Stimulated activated naive CD8-positive, alpha-beta T cell treated with anti-CD3 and anti-CD28 coated beads, Interleukin-15, Interleukin-2, amounts not matched to agents 100 ng/mL and 50 ng/mL, for 24 hours (primary cell): ENCODE data around the gene PRR7.

Experiments used
- H3K27ac Mint-ChIP-seq: one replicate; pipeline ENCODE4 v1.8.0; 2021; ENCODE audit warnings: mild to moderate bottlenecking, mixed read lengths
- H3K27me3 Mint-ChIP-seq: one replicate; pipeline ENCODE4 v1.8.0; 2021; ENCODE audit warnings: mixed read lengths
- H3K36me3 Mint-ChIP-seq: one replicate; pipeline ENCODE4 v1.8.0; 2021; ENCODE audit warnings: low read depth, mixed read lengths
- H3K4me1 Mint-ChIP-seq: one replicate; pipeline ENCODE4 v1.8.0; 2021; ENCODE audit warnings: low read depth, mixed read lengths
- H3K4me3 Mint-ChIP-seq: one replicate; pipeline ENCODE4 v1.8.0; 2021; ENCODE audit warnings: mild to moderate bottlenecking, mixed read lengths
- H3K9me3 Mint-ChIP-seq: one replicate; pipeline ENCODE4 v1.8.0; 2021; ENCODE audit warnings: mixed read lengths

Gene PRR7

DNA sequence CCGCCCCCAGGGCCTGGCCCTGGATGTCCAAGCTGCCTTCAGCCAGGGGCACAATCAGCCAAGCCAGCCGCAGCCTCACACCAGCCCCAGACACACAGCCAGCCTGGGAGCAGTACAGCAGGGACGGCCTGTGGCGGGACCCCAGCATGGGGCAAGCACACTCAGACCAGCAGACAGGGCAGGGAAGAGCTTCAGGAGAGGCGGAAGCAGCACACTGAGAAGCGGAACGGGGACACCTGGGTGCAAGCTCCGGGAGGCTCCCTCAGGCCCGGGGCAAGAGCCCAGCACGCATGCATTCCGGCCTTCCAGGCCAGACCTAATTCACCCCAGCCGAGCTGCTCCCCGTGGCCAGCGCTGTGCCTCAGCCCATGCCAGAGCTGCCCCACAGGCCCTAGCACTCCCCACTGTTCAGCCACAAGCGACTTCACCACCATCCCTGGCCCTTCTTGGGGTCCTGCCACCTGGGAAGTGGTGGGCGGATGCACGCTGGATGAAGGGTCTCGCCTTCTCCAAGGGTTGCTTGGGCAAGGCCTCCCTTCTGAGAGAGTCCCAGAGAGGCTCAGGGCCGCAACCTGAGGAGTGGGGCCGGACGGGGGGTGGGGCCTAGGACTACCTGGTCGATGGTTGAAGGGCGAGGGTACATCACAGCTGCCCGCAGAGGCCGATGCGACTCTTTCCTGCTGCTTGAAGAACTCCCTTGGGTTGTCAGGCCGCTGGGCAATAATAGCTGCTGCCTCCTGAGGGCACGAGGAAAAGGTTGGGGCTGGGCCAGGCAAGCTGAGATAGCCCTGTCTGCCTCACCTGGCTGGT is 13.4 kb downstream of the PRR7 start:
- no peaks in the 10 kb centered on the region for H3K27me3 Mint-ChIP-seq
- H3K27ac Mint-ChIP-seq = no peak overlapping the region
- H3K36me3 Mint-ChIP-seq = peaks cover 19% of the 10 kb centered on the region
- no peak overlapping the region for H3K4me3 Mint-ChIP-seq
- no peaks in the 10 kb centered on the region for H3K9me3 Mint-ChIP-seq
- peaks cover 26% of the 10 kb centered on the region for H3K4me1 Mint-ChIP-seq

DNA sequence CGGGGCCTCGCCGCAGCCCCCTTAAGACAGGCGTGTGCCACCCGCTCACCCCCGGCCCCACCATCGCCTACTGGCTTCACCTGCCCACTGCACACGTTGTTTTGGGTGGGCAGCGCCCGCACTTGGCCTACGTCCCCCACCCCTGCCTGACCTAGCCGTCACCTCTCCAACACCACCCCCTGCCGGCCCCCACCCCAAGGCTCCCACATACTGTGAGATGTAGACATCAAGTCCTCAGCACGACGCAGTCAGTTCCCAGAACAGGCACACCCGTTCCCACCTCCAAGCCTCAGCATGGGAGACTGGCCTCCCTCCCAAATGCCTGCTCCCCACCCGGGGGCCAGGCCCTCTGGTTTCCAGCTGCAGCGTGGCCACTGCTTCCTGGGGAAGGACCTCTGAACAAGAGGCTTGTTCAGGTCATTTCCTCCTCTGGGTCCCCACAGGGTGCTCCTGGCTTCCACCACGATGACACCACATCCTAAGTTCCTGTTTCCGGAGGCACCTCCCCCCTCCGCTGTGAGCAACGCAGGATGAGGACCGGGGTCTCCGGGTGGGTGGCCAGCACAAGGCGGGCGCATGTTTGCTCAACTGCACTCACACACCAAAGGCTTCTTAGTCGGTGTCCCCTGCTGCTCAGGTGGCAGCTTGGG is 15.5 kb downstream of the PRR7 start:
- Mint-ChIP-seq H3K36me3 (peaks cover 29% of the 10 kb centered on the region), H3K27me3 (no peaks in the 10 kb centered on the region), H3K4me1 (peaks cover 16% of the 10 kb centered on the region), H3K4me3 (no peak overlapping the region), H3K9me3 (no peaks in the 10 kb centered on the region), H3K27ac (peak overlapping the region; percentile 59)

DNA sequence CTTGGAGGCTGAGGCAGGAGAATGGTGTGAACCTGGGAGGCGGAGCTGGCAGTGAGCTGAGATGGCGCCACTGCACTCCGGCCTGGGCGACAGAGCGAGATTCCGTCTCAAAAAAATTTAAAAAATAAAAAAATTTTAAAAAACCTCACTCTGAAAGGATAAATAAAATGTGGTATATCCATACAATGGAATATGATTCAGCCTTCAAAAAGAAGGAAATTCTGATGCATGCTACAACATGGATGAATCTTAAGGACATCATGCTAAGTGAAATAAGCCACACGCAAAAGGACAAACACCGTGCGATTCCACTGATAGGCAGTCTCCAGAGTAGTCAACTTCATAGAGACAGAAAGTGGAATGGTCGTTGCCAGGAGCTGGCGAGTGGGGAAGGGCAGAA is 18.4 kb downstream of the PRR7 start:
- Mint-ChIP-seq H3K4me3 (no peak overlapping the region), H3K36me3 (peaks cover 35% of the 10 kb centered on the region)

GRCh38 chr5:177466861-177467260 is 20.2 kb downstream of the PRR7 start:
- Mint-ChIP-seq H3K9me3 (no peaks in the 10 kb centered on the region), H3K27me3 (no peaks in the 10 kb centered on the region), H3K4me3 (no peak overlapping the region), H3K27ac (no peak overlapping the region), H3K36me3 (peaks cover 29% of the 10 kb centered on the region), H3K4me1 (peaks cover 29% of the 10 kb centered on the region)

More for the DNA sequence above, 18.4 kb downstream of the PRR7 start:
- peaks cover 13% of the 10 kb centered on the region for H3K4me1 Mint-ChIP-seq
- no peaks in the 10 kb centered on the region for H3K27me3 Mint-ChIP-seq
- no peak overlapping the region for H3K27ac Mint-ChIP-seq
- no peaks in the 10 kb centered on the region for H3K9me3 Mint-ChIP-seq

DNA sequence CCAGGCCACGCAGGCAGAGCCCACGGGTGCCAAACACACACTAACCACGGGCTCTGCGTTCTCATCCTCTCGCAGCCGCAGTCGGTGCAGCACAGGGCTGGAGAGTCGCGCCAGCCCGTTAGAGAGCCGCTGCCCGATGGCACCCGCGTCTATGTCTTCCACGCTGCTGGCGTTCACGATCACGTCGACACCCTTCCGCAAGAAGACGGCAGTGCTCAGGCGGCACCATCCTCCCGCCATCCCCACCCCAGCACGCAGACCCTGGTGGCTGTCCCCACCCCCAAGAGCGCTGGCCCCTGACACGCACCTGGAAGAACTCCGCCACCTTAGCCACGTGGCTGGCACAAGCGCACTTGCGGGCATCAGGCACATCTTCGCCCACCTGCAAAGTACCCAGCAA is 20.8 kb downstream of the PRR7 start:
- no peak overlapping the region for H3K27ac Mint-ChIP-seq

DNA sequence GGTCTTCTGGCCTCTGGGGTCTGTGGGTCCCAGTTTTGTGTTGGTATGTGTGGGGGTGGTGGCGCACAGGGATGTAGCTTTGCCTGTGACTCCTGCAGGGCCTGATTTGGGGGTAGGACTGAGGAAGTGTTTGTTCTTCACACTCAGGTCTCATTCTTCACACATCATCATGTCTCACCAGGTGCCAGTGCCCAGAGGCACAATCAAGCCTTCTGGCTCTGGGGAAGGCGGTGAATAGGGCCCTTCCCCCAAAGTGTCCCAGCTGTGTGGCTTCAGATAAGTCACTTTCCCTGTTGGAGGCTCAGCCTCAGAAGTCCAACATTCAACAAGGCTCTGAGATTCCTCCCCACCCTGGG is 21.7 kb downstream of the PRR7 start:
- Mint-ChIP-seq H3K27ac (no peak overlapping the region), H3K9me3 (no peaks in the 10 kb centered on the region), H3K27me3 (no peaks in the 10 kb centered on the region), H3K4me1 (peaks cover 21% of the 10 kb centered on the region), H3K36me3 (peaks cover 29% of the 10 kb centered on the region), H3K4me3 (no peak overlapping the region)

More for the DNA sequence above, 20.8 kb downstream of the PRR7 start:
- Mint-ChIP-seq H3K4me3 (no peak overlapping the region), H3K9me3 (no peaks in the 10 kb centered on the region), H3K4me1 (peaks cover 27% of the 10 kb centered on the region), H3K27me3 (no peaks in the 10 kb centered on the region), H3K36me3 (peaks cover 29% of the 10 kb centered on the region)

DNA sequence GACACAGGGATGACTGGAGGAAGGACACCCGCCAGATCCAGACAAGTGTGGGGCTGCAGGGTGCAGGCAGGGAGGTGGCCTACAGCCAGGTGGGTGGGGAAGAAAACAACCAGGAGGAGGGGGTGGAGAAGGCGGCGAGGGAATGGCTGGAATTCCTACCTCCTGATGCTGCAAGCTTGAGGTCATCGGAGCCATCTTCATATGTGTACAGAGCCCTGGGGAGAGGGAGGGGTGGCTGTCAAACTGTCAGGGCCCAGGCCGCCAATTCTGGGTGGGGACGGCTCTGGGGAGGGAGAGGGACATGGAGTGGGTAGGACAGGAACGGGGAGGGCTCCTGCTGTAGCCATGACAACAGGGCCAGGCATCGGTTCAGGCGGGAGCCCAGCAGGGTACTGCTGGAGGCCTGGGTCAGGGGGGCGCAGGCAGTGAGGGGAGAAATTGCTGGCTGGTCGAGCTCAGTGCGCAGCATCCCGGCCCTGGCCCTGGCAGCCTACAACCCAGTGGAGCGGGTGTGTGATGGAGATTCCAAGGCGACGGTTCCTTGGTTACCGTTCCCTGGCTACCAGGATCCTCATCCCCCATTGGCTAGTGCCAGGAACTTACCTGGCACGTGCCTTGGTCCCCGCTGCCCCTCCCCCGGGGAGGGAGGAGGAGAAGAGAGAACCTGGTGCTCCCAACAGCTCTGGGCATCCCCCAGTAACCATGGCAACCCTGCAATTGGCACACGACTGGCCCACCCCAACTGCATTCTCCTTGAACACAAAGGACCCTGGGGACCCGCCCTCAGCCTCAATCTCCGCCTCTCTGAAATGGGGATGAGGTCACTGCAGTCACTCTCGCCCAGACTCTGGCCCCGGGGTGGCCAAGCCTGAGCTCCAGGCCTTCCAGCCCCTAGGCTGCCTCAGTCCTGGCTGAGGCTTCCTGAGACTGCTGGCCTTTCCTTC is 22.3 kb downstream of the PRR7 start:
- H3K27ac Mint-ChIP-seq = no peak overlapping the region
- peaks cover 23% of the 10 kb centered on the region for H3K4me1 Mint-ChIP-seq
- H3K27me3 Mint-ChIP-seq = no peaks in the 10 kb centered on the region
- peaks cover 26% of the 10 kb centered on the region for H3K36me3 Mint-ChIP-seq
- H3K4me3 Mint-ChIP-seq = no peak overlapping the region
- H3K9me3 Mint-ChIP-seq = no peaks in the 10 kb centered on the region

GRCh38 chr5:177469750-177470525 is 23.3 kb downstream of the PRR7 start:
- H3K9me3 Mint-ChIP-seq = no peaks in the 10 kb centered on the region
- H3K27ac Mint-ChIP-seq = peak overlapping the region; percentile 49
- no peaks in the 10 kb centered on the region for H3K27me3 Mint-ChIP-seq
- H3K4me1 Mint-ChIP-seq = peaks cover 31% of the 10 kb centered on the region
- H3K36me3 Mint-ChIP-seq = peaks cover 26% of the 10 kb centered on the region
- no peak overlapping the region for H3K4me3 Mint-ChIP-seq

DNA sequence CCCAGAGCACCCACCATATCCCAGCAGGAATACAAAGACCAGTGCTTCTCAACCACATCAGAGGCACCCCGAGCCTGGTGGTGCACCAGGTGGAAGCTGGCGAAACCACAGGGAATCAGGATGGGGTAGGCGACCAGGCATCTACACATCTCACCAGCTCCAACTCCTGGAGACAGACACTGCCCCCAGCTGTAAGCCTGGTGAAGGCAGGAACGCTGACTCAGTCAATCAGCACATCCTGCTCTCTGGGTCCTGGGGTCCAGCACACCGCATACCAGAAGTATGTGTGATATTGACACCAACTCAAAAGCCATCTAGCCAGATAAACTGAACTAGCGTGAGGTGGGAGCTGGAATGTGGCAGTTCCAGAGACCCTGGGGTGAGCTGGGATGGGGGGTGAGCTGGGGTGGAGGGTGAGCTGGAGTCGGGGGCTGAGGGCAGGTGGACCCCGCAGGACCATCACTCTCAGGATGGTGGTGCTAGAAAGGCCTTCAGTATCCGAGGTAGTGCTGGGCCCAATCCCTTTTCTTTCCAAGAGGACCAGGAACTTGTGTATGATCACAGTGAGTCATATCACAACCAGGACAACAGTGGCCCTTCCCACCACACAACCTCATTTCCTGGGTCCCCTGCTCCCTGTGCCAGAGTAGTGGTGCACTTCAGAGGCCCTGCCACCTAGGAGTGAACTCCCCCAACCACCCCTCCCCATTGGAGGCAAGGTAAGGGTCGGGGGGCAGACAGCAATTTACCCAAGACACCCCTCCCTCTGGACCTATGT is 24.3 kb downstream of the PRR7 start:
- H3K9me3 Mint-ChIP-seq = no peaks in the 10 kb centered on the region
- H3K27me3 Mint-ChIP-seq = no peaks in the 10 kb centered on the region
- peak overlapping the region; percentile 81 for H3K27ac Mint-ChIP-seq
- H3K4me1 Mint-ChIP-seq = peaks cover 41% of the 10 kb centered on the region
- peaks cover 16% of the 10 kb centered on the region for H3K36me3 Mint-ChIP-seq
- H3K4me3 Mint-ChIP-seq = peak overlapping the region; percentile 83

DNA sequence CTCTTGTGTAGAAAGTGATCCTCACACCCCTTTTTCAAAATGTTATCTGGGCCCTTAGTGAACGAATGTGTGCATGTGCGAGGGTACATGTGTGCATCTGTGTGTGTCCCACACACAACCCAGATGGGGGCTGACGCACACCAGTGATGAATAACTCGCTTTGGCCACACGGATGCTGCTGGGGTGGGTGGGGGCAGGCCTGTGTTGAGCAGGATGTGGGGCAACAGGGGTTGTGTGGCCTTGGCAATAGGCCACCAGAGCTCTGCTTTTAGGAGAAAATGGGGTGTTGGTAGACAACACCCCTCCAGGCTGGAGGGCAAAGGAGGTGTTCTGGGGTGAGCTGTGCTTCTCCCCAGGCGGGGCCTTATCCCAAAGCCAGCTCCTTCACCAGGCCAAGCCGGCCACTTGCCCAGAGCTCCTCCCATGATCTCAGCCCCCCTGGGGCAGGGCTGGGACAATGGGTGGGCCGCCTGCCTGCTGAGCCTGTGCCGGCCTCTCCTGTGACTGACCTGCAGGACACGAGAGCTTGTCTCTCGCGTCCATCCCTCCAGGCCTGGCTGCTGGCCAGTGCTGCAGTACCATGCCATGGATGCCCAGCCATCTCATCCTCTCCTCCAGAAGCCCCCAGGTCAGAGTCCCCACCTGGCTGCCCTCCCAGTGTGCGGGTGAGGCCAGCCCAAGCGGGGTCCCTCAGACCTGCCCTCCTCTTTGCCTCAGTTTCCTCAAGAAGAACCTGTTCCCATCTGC is 25.2 kb downstream of the PRR7 start:
- no peaks in the 10 kb centered on the region for H3K9me3 Mint-ChIP-seq
- H3K27me3 Mint-ChIP-seq = no peaks in the 10 kb centered on the region
- H3K4me1 Mint-ChIP-seq = peaks cover 49% of the 10 kb centered on the region
- peaks cover 13% of the 10 kb centered on the region for H3K36me3 Mint-ChIP-seq
- peak overlapping the region; percentile 81 for H3K27ac Mint-ChIP-seq
- H3K4me3 Mint-ChIP-seq = peak overlapping the region; percentile 83

- peaks cover 5% of the 10 kb centered on the region for H3K36me3 Mint-ChIP-seq
- peaks cover 54% of the 10 kb centered on the region for H3K4me1 Mint-ChIP-seq
- H3K27ac Mint-ChIP-seq = peak overlapping the region; percentile 76
- H3K27me3 Mint-ChIP-seq = no peaks in the 10 kb centered on the region
- H3K9me3 Mint-ChIP-seq = no peaks in the 10 kb centered on the region
- H3K4me3 Mint-ChIP-seq = peak overlapping the region; percentile 83
Observed at GRCh38 chr5:177472460-177473442, 26.1 kb downstream of the PRR7 start.

GRCh38 chr5:177473443-177474001 is 26.9 kb downstream of the PRR7 start, which contains the start of gene DBN1:
Gene DBN1 (minus strand): TSS chr5:177473634. CDS start chr5:177473521, 113 bp downstream.
- no peaks in the 10 kb centered on the region for H3K27me3 Mint-ChIP-seq
- peaks cover under 1% of the 10 kb centered on the region for H3K36me3 Mint-ChIP-seq
- H3K27ac Mint-ChIP-seq = peak within 1 kb of the TSS; percentile 80
- no peaks in the 10 kb centered on the region for H3K9me3 Mint-ChIP-seq
- peaks cover 61% of the 10 kb centered on the region for H3K4me1 Mint-ChIP-seq
- peak within 1 kb of the TSS; percentile 83 for H3K4me3 Mint-ChIP-seq
